Measurements from ENCODE around the gene SPIN4. TPM values are rescaled to one million over a fixed set of nuclear protein-coding genes. Genes with fewer than 3 reads are reported as not detected.
"Not testable (repeated sequence)": the region's sequence is repeated elsewhere in the genome, so short reads cannot be mapped to it uniquely, and the experiment has no call there.

The SPIN4 gene
- total and polyA plus RNA-seq, 2 donors (not counting 1 experiment from before 2014, with no cell fraction given), result 1.6 to 5.8 TPM

DNA sequence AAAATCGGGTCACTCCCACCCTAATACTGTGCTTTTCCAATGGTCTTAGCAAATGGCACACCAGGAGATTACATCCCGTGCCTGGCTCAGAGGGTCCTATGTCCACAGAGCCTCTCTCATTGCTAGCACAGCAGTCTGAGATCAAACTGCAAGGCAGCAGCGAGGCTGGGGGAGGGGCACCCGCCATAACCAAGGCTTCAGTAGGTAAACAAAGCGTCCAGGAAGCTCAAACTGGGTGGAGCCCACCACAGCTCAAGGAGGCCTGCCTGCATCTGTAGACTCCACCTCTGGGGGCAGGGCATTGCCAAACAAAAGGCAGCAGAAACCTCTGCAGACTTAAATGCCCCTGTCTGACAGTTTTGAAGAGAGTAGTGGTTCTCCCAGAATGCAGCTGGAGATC, 16.6 kb upstream of the SPIN4 start:
- H3K4me3 ChIP-seq (ENCODE audit: control extremely low read depth in 1 of 5, extremely low read depth in 1 of 5, insufficient read depth in 1 of 5, low read depth in 2 of 5, low read length in 4 of 5); H3K79me2 ChIP-seq (ENCODE audit: control insufficient read depth, insufficient read depth, low read length); H3K36me3 ChIP-seq (replicated peaks in 1 of 2; ENCODE audit: control extremely low read depth in 1 of 2, control insufficient read depth in 1 of 2, extremely low read depth in 1 of 2, insufficient read depth in 2 of 2, low read length in 1 of 2); H2AFZ ChIP-seq (ENCODE audit: insufficient read depth, low read depth, low read length, poor library complexity, severe bottlenecking); ATAC-seq (ENCODE audit: low read depth); DNase-seq; H4K20me1 ChIP-seq (ENCODE audit: control insufficient read depth, insufficient read depth, low read length, poor library complexity, severe bottlenecking); H3K9me3 Mint-ChIP-seq (ENCODE audit: insufficient read depth); H3K27me3 ChIP-seq (replicated peaks in 1 of 4; ENCODE audit: control extremely low read depth in 1 of 4, control insufficient read depth in 3 of 4, insufficient read depth in 4 of 4, low read length in 3 of 4); CTCF ChIA-PET; H3K27ac ChIP-seq (ENCODE audit: low read length in 2 of 2); H3K27ac Mint-ChIP-seq; H3K4me3 Mint-ChIP-seq; H3K4me1 ChIP-seq (ENCODE audit: control insufficient read depth in 2 of 2, insufficient read depth in 2 of 2, low read length in 2 of 2); H3K4me2 ChIP-seq (replicated peaks; ENCODE audit: low read depth, low read length, poor library complexity, severe bottlenecking); H3K9ac ChIP-seq (ENCODE audit: low read length); H3K27me3 Mint-ChIP-seq; H3K9me3 ChIP-seq (ENCODE audit: control extremely low read depth in 1 of 3, control insufficient read depth in 2 of 3, insufficient read depth in 1 of 3, low read length in 2 of 3); POLR2A ChIA-PET; H3K4me1 Mint-ChIP-seq; intact Hi-C loops (cut with micrococcal nuclease): not testable (repeated sequence)
- WGBS (ENCODE audit: insufficient coverage), result 79% methylated on average over 2 of the region's 5 CpGs

DNA sequence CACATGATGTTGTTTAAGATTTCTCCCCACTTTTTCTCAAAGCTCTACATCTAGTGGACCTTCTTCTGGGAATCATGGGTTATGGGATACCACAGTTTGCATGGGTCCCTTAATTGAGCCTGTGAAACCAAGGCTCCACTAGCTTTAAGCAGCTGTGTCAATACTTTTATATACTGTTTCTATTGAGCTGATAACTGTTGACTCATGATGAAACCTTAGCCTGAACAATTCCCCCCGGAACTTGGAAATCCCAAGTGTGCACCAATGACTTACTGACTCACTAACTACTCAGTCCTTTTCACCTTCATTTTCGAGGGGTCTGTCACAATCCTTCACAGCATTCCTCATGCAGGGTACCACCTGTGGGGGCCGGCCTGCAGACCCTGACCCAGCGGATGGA, 12.7 kb upstream of the SPIN4 start:
- Histone ChIP-seq H3K9me3 (ENCODE audit: control extremely low read depth in 1 of 3, control insufficient read depth in 2 of 3, insufficient read depth in 1 of 3, low read length in 2 of 3) (peaks cover 0 to 7% (median 1%) of the 10 kb centered on the region in 3 donors), H3K36me3 (replicated peaks in 1 of 2; ENCODE audit: control extremely low read depth in 1 of 2, control insufficient read depth in 1 of 2, extremely low read depth in 1 of 2, insufficient read depth in 2 of 2, low read length in 1 of 2) (no peaks in the 10 kb centered on the region), H3K27ac (ENCODE audit: low read length in 2 of 2) (no peak overlapping the region), H3K4me1 (ENCODE audit: control insufficient read depth in 2 of 2, insufficient read depth in 2 of 2, low read length in 2 of 2) (no peaks in the 10 kb centered on the region), H3K4me2 (replicated peaks; ENCODE audit: low read depth, low read length, poor library complexity, severe bottlenecking) (no peak overlapping the region), H3K27me3 (replicated peaks in 1 of 4; ENCODE audit: control extremely low read depth in 1 of 4, control insufficient read depth in 3 of 4, insufficient read depth in 4 of 4, low read length in 3 of 4) (peaks cover 0 to 3% (median 0%) of the 10 kb centered on the region in 4 experiments), H2AFZ (ENCODE audit: insufficient read depth, low read depth, low read length, poor library complexity, severe bottlenecking) (no peak overlapping the region), H3K4me3 (ENCODE audit: control extremely low read depth in 1 of 5, extremely low read depth in 1 of 5, insufficient read depth in 1 of 5, low read depth in 2 of 5, low read length in 4 of 5) (no peak overlapping the region), H3K9ac (ENCODE audit: low read length) (no peak overlapping the region), H4K20me1 (ENCODE audit: control insufficient read depth, insufficient read depth, low read length, poor library complexity, severe bottlenecking) (no peaks in the 10 kb centered on the region), H3K79me2 (ENCODE audit: control insufficient read depth, insufficient read depth, low read length) (no peaks in the 10 kb centered on the region)
- DNase-seq, result no peak
- CTCF ChIA-PET, result no interaction called here
- no peak for ATAC-seq (ENCODE audit: low read depth)
- Mint-ChIP-seq H3K27ac (no peak overlapping the region), H3K4me3 (no peak overlapping the region), H3K4me1 (no peaks in the 10 kb centered on the region), H3K9me3 (ENCODE audit: insufficient read depth) (peaks cover 5% of the 10 kb centered on the region), H3K27me3 (no peaks in the 10 kb centered on the region)
- intact Hi-C loops (cut with micrococcal nuclease), result no loop called here
- POLR2A ChIA-PET, result no interaction called here
- no peak for TF ChIP-seq CTCF (IDR thresholded peaks at IDR 0.05)
- TF ChIP-seq EZH2 (IDR thresholded peaks at IDR 0.05; ENCODE audit: borderline replicate concordance, insufficient read depth, low read depth, low read length, poor library complexity, severe bottlenecking), result no peak
- WGBS (ENCODE audit: insufficient coverage), result no CpG with 5 or more reads among the region's 4 CpGs

Data from B cell (primary cell).